Left ventricle myocardium superior (tissue), 1 donor: ENCODE data around the gene ABCB10. TPM values are rescaled to one million over a fixed set of nuclear protein-coding genes. Genes with fewer than 3 reads are reported as not detected.
"Not testable (repeated sequence)": the region's sequence is repeated elsewhere in the genome, so short reads cannot be mapped to it uniquely, and the experiment has no call there.

Experiments
- ATAC-seq: fragments of 200-7000 bp; cut with Tn5 transposase; one replicate; pipeline ENCODE4 v1.9.1; 2020; ENCODE audit warnings: mild to moderate bottlenecking, moderate library complexity
- DNase-seq: peaks from one replicate; pipeline ENCODE4 v3.0.0-alpha.2; 2020
- intact Hi-C: fragments of 100-400 bp; cut with micrococcal nuclease; formaldehyde crosslinking; loops from one replicate; pipeline ENCODE4 v1.11.0; 2022
- total RNA-seq: library from RNA; stranded (reverse); fragmentation: NEBNext Ultra II Directional; extraction: Animal tissue kit (Norgen Biotek cat#: 25700); gene quantifications from one replicate; pipeline ENCODE4 v1.2.1, GENCODE V29; 2021
- donor health status: DM: no; HTN: yes; CAD: no; lungs with severe emphysema.

ABCB10 gene
- total RNA-seq, 1 donor from 2014 or later = 11.0 TPM

DNA sequence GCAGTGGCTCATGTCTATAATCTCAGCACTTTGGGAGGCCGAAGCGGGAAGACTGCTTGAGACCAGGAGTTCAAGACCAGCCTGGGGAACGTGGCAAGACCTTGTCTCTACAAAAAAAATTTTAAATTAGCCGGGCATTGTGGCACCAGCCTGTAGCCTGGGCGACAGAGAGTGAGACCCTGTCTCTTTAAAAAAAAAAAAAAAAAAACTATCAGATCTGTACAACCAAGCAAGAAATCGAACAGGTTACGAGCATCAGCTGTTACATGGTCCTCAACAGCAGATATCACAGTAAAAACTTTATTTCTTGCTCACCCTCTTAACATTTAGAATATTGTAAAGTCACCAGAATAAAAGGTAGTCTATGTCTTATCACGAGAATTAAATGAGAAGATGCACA lies 51.9 kb downstream of the ABCB10 start:
- no peak for DNase-seq
- intact Hi-C loops = no loop called here
- no peak for ATAC-seq

DNA sequence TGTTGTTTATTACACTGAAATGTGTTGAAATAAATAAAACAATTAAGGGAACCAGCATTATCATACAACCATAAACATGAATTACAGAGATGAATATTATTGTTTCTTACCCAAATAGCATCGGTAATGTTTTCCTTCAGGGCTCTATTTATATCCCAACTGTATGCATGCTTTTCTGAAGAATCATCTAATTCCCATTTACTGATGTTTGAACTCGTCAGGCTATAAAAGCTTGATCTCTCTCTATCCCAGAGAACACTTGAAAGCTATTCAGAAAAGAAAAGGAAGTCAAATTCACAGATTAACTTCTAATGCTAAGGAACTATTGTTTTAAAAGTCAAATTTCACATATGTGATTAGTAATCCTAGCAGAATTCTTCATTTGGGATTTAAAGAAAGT lies 62.7 kb downstream of the ABCB10 start:
- DNase-seq (no peak), ATAC-seq (no peak)
- intact Hi-C loops = no loop called here

DNA sequence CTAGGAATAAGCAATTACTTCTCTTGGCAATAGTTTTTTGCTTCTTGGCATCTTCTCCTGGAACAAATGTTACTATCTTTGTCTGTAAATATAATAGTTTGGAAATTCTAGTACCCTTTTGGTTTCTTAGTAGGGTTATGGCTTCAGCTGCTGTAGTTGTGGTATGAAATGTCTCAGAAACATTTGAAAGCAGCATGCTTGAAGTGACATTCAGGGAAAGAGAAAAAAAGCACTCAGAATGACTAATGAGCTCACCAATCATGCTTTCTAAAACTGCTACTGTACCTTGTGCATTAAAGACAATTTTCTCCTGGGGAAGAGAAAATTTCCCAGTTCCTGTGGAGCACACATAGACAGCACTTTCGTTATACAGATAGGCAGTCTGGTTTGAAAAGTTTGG lies 71.3 kb downstream of the ABCB10 start:
- intact Hi-C loops = no loop called here
- DNase-seq (no peak), ATAC-seq (no peak)

DNA sequence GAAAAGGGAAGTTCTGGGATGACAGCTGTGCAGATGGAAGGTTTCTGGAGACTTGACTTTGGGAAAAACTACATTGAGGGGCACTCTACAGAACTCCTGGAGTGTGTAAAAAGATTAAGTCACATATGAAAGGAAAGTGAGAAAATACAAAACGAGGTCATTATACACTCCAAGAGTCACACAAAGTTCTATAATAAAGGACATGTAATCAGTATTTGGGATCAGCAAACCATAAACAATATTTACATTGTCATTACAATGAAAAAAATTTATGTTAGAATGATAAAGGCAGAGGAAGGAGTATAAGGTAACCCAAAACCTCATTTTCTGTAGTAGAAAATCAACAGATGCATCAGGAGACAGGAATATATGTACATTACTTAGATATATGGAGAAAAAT lies 73.2 kb downstream of the ABCB10 start:
- intact Hi-C loops = no loop called here
- DNase-seq = no peak
- no peak for ATAC-seq

DNA sequence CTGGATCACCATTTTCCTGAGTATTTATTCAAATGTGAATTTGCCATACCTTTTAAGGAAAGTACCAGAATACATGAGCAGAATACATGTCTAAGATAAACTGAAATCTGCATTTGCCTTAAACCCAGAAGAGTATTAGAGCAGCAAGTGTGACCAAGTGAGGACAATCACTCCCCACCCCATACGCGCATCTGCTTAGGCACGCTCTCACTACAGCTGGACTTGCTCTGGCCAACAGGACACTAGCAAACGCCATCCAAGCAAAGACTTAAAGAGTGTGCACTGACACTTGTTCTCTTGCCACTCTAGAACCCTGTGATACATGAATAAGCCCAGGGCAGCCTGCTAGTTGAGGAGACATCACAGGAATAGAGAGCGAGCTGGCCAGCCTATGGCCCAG lies 76.0 kb downstream of the ABCB10 start:
- intact Hi-C loops = loop anchor here (5.0 kb wide), 1 partner anchor 225 kb away; no protein-coding TSS in a partner anchor
- no peak for ATAC-seq
- DNase-seq = no peak

DNA sequence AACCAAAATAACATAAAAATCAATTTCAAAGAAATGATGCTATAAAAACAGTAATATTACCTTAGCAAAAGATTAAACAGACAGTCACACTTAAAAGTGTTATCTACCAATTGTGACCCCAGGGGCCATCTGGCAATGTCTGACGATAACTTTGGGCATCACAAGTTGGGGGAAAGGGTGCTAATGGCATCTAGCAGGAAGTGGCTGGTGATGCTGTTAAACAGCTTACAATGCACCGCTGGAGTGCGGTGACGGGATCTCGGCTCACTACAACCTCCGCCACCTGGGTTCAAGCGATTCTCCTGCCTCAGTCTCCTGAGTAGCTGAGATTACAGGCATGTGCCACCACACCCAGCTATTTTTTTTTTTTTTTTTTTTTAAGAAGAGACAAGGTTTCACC lies 78.0 kb downstream of the ABCB10 start:
- intact Hi-C loops = loop anchor here (5.0 kb wide), 1 partner anchor 223 kb away; no protein-coding TSS in a partner anchor
- no peak for DNase-seq
- no peak for ATAC-seq

DNA sequence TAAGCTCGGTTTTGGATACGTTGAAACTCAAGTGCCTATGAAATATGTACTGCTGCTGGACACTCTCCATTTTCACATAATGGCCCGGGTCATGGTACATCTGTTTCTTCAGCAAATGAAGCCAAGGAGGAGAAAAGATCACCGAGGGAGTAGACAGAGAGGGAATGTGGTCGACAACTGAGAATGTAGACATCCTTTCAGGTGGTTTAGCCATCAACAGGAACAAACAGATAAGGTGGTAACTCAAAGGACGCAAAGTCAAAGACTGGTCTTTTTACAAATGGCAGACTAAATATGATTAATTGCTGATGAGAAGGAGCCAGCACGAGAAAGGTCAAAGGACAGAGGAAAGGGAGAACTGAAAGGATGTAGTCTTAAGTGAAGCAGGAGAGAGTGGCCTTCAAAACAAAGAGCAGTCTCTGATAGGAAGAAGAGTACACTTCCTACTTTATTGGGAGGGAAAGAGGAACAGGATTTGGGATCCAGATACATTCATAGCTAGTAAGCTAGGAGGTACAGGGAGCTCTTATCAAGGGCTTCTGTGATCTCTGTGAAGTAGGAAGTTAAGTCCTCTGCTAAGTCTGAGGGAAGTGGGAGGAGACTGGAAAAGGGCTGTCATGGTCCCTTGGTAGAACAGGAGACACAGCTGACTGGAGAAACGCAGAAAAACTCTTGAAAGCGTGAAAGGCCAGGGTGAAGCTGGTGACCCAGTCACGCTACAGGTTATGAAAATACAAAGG lies 78.7 kb downstream of the ABCB10 start:
- intact Hi-C loops = loop anchor here (5.0 kb wide), 1 partner anchor 223 kb away; no protein-coding TSS in a partner anchor
- DNase-seq = no peak
- ATAC-seq = no peak

DNA sequence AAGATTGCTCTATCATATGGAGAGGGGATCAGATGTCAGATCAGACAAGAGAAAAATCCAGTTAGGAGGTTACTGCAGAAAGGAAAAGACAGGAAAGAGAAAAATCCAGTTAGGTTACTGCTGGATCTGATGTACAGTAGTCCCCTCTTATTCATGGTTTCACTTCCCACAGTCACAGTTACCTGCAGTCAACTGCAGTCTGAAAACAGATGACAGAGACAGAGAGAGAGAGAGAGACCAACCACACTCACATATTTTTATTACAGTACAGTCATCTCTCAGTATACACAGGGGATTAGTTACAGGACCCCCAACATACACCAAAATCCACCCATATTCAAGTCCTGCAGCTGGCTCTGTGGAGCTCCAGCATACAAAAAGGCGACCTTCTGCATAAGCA lies 79.7 kb downstream of the ABCB10 start:
- intact Hi-C loops = no loop called here
- ATAC-seq (no peak), DNase-seq (no peak)

DNA sequence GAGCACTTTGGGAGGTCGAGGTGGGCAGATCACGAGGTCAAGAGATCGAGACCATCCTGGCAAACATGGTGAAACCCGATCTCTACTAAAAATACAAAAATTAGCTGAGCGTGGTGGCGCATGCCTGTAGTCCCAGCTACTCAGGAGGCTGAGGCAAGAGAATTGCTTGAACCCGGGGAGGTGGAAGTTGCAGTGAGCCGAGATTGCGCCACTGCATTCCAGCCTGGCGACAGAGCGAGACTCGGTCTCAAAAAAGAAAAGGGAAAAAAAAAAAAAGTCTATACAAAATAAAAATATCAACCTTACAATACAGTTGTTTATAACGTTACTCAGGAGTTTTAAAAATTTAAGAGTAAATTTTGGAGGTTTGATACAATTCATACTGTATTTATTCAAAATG lies 82.6 kb downstream of the ABCB10 start:
- ATAC-seq, DNase-seq, intact Hi-C loops: not testable (repeated sequence)

DNA sequence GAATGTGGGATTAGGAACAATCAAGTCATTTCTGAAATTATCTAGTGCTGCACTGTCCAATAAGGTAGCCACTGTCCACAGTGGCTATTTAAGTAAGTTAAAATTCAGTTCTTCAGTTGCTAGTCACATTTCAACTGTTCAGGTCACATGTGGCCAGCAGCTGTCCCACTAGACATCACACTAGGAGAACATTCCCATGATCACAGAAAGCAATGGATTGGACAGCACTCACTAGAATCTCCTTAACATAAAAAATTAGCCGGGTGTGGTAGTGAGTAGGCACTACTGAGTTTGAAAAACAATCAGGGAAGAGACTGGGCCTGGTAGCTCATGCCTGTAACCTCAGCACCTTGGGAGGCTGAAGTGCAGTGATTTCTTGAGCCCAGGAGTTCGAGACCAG lies 84.0 kb downstream of the ABCB10 start:
- intact Hi-C loops = no loop called here
- ATAC-seq (no peak), DNase-seq (no peak)

DNA sequence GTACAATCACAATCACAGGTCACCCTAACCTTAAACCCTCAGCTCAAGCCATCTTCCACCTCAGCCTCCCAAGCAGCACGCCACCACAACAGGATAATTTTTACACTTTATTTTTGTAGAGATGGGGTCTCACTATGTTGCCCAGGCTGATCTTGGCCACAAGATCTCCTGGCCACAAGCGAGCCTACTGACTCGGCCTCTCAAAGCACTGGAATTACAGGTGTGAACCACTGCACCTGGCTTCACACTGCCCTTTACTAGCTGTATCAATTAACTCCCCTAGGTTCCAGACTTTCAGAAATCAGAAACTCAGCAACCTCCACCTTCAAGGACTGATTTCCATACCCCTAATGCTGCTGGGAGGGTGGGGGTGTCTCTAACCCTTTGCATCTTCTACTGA lies 87.3 kb downstream of the ABCB10 start:
- DNase-seq = no peak
- intact Hi-C loops = no loop called here
- ATAC-seq = no peak

DNA sequence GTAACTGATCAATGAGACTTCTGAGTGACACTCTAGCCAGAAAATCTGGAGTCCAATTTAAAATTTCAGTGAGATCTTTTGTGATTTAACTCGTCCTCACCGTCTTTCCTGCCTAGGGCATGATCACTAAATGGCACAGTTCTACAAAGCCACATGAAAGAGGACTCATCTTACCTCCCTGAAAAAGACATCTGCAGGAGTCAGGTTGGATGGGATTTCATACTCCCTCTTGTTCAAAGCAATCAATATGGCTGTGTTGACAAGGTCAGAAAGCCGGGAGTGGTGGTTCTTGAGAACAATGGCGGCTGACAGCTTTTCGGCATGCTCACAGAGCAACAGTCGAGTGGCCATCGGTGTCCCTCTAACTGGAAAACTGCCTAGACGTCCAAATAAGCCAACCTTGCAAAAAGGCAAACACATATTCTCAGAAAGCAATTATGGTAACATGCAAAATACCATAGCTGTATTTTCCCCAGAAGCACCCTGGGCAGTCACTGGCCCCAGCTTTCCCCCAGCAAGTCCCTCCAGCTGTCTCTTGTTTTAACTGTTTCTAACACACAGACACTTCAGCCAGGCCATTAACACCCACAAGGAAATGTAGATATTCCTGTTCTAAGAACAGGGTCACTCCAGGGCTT lies 88.0 kb downstream of the ABCB10 start:
- no peak for ATAC-seq
- DNase-seq = no peak
- intact Hi-C loops = no loop called here

DNA sequence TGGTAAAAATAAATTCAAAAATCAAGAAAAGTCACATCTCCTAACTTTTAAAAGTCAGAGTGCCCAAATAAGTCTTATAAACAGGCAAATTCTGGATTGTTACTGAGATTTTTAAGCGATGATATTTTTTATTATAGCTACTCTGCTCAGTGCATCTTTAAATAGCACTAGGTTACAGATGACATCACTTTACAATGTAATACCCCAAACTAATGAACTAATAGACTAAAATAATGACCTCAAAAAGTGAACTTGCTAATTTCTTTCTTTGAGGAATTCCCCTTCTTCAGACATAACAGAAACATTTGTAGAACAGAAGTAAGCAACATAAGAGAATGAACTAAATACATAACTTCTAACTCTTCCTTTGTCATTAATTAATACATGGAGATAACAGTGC lies 91.6 kb downstream of the ABCB10 start:
- no peak for DNase-seq
- no peak for ATAC-seq
- intact Hi-C loops = no loop called here

Other genes starting within 250 kb of the ABCB10 start
- gene CCSAP, start 215.7 kb downstream of the ABCB10 start, total RNA-seq = 2.1 TPM
- gene ACTA1, start 124.6 kb downstream of the ABCB10 start, total RNA-seq = 2,149 TPM
- gene NUP133, start 50.4 kb downstream of the ABCB10 start, total RNA-seq = 30.6 TPM
- gene TAF5L, start 67.4 kb upstream of the ABCB10 start, total RNA-seq = 10.0 TPM
- gene URB2, start 67.5 kb upstream of the ABCB10 start, total RNA-seq = 2.9 TPM